Stimulated activated CD4-positive, alpha-beta T cell treated with anti-CD3 and anti-CD28 coated beads, Interleukin-4, amount 100 ng/mL, for 24 hours (primary cell): ENCODE results near the gene RAB1B.

ENCODE experiments used
- DNase-seq: peaks from one replicate; pipeline ENCODE4 v3.0.0-alpha.2; 2020

RAB1B gene

GRCh38 chr11:66325263-66325671 is 56.8 kb downstream of the RAB1B start:
- DNase-seq, result no peak

- DNase-seq, result no peak
These were observed 58.0 kb downstream of the RAB1B start for GRCh38 chr11:66326261-66327111.
